Middle frontal gyrus (tissue), 1 donor: ENCODE data around the gene TAS1R2.
"Not testable (repeated sequence)": the region's sequence is repeated elsewhere in the genome, so short reads cannot be mapped to it uniquely, and the experiment has no call there.

Experiments used
- DNase-seq: peaks from one replicate; pipeline ENCODE4 v3.0.0-alpha.2; 2015; ENCODE audit warnings: low spot score; ENCODE audit errors: extremely low spot score

Gene TAS1R2

GRCh38 chr1:18859560-18859959 lies at the start of gene TAS1R2:
Gene TAS1R2 (minus strand): TSS chr1:18859660. CDS start chr1:18859660, 0 bp downstream.
- no peak for DNase-seq

GRCh38 chr1:18907917-18908845 lies 48.7 kb upstream of the TAS1R2 start:
- no peak for DNase-seq

GRCh38 chr1:18907021-18907916 lies 47.8 kb upstream of the TAS1R2 start:
- no peak for DNase-seq

- no peak for DNase-seq
These were observed 43.9 kb upstream of the TAS1R2 start for GRCh38 chr1:18903291-18903756.

- peak; percentile 95 for DNase-seq
These were observed 43.2 kb upstream of the TAS1R2 start, which contains the start of gene ALDH4A1 for GRCh38 chr1:18902523-18903290. Gene ALDH4A1 (minus strand): TSS chr1:18902555. CDS start chr1:18902523, 32 bp downstream.

GRCh38 chr1:18901952-18902522 lies 42.6 kb upstream of the TAS1R2 start:
- no peak for DNase-seq

GRCh38 chr1:18901147-18901951 lies 41.9 kb upstream of the TAS1R2 start:
- no peak for DNase-seq

GRCh38 chr1:18900303-18900841 lies 40.9 kb upstream of the TAS1R2 start:
- no peak for DNase-seq

- DNase-seq = no peak
These were observed 40.0 kb upstream of the TAS1R2 start for GRCh38 chr1:18899363-18900049.

GRCh38 chr1:18898567-18898966 lies 39.1 kb upstream of the TAS1R2 start:
- no peak for DNase-seq

GRCh38 chr1:18895317-18895716 lies 35.9 kb upstream of the TAS1R2 start:
- no peak for DNase-seq

GRCh38 chr1:18893120-18893519 lies 33.7 kb upstream of the TAS1R2 start:
- DNase-seq = no peak

- DNase-seq = not testable (repeated sequence)
These were observed 32.4 kb upstream of the TAS1R2 start for GRCh38 chr1:18891858-18892257.

- no peak for DNase-seq
These were observed 31.9 kb upstream of the TAS1R2 start for GRCh38 chr1:18891426-18891780.

GRCh38 chr1:18890706-18891425 lies 31.4 kb upstream of the TAS1R2 start:
- no peak for DNase-seq

GRCh38 chr1:18886003-18886335 lies 26.5 kb upstream of the TAS1R2 start:
- no peak for DNase-seq

- DNase-seq = no peak
These were observed 26.0 kb upstream of the TAS1R2 start for GRCh38 chr1:18885311-18886002.

GRCh38 chr1:18884727-18885126 lies 25.3 kb upstream of the TAS1R2 start:
- no peak for DNase-seq
